ENCODE measurements around the gene FAM222B. TPM values are rescaled to one million over a fixed set of nuclear protein-coding genes. Genes with fewer than 3 reads are reported as not detected.

The FAM222B gene
- total RNA-seq, 1 donor from 2014 or later = 6.3 TPM

- H3K27ac ChIP-seq (ENCODE audit: low read depth, low read length) = no peak overlapping the region
- H3K27me3 ChIP-seq (ENCODE audit: control insufficient read depth in 3 of 3, insufficient read depth in 3 of 3, low read length in 3 of 3) = no peaks in the 10 kb centered on the region
- H3K4me3 ChIP-seq (ENCODE audit: low read length in 3 of 3) = no peak overlapping the region
- H3K4me1 ChIP-seq (ENCODE audit: control insufficient read depth in 3 of 3, insufficient read depth in 3 of 3, low read length in 3 of 3) = peaks cover 8 to 10% (median 10%) of the 10 kb centered on the region in 3 donors
- H3K9ac ChIP-seq (ENCODE audit: low read depth in 1 of 3, low read length in 3 of 3) = no peak overlapping the region
- H3K9me3 ChIP-seq (ENCODE audit: control insufficient read depth in 3 of 3, low read length in 3 of 3) = no peaks in the 10 kb centered on the region
- H3K36me3 ChIP-seq (ENCODE audit: control insufficient read depth in 3 of 3, insufficient read depth in 3 of 3, low read length in 3 of 3) = peaks cover 19 to 21% (median 19%) of the 10 kb centered on the region in 3 donors
These were observed 83.2 kb downstream of the FAM222B start for GRCh38 chr17:28759256-28759865.

DNA sequence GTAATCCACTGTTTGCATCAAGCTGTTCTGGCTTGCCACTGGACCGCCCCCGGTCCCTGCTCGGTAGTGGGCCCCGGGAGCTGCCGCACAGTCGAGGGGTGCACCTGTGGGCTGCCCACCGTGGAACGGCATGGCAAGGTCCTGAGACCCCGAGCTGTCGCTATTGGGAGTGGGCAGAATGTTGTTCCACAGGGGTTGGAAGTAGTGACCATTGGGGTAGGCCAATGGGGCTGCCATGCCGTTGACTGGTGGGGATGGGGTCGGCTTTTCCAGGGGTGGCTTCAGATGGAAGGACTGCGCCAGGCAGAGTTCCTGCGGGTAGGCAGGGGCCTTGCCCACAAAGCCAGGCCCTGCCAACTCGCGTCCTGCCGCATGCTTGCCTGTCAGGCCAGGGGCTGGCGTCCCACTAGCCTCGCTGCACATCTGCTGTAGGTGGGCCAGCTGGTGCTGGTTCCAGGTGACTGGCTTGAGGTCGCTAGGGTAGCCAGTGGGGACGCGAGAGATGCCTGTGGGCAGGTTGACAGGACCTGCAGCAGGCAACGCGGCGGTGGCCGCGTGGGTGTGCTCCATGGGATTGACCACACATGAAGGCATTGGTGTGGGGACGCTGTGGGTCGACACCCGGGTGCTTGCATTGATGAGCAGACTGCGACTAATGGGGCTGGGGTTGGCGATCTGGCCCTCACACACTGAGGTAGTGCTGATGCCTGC, 84.0 kb downstream of the FAM222B start:
- H3K27me3 ChIP-seq (ENCODE audit: control insufficient read depth in 3 of 3, insufficient read depth in 3 of 3, low read length in 3 of 3) = no peaks in the 10 kb centered on the region
- no peak overlapping the region for H3K4me3 ChIP-seq (ENCODE audit: low read length in 3 of 3)
- no peak overlapping the region for H3K27ac ChIP-seq (ENCODE audit: low read depth, low read length)
- no peak overlapping the region for H3K9ac ChIP-seq (ENCODE audit: low read depth in 1 of 3, low read length in 3 of 3)
- no peaks in the 10 kb centered on the region for H3K9me3 ChIP-seq (ENCODE audit: control insufficient read depth in 3 of 3, low read length in 3 of 3)
- H3K4me1 ChIP-seq (ENCODE audit: control insufficient read depth in 3 of 3, insufficient read depth in 3 of 3, low read length in 3 of 3) = peaks cover 8 to 10% (median 9%) of the 10 kb centered on the region in 3 donors
- H3K36me3 ChIP-seq (ENCODE audit: control insufficient read depth in 3 of 3, insufficient read depth in 3 of 3, low read length in 3 of 3) = peaks cover 19 to 21% (median 19%) of the 10 kb centered on the region in 3 donors

- Histone ChIP-seq H3K36me3 (ENCODE audit: control insufficient read depth in 3 of 3, insufficient read depth in 3 of 3, low read length in 3 of 3) (peaks cover 17 to 21% (median 19%) of the 10 kb centered on the region in 3 donors), H3K27ac (ENCODE audit: low read depth, low read length) (no peak overlapping the region)
These were observed 86.4 kb downstream of the FAM222B start for GRCh38 chr17:28756049-28756804.

GRCh38 chr17:28755486-28755885, 87.1 kb downstream of the FAM222B start:
- no peak overlapping the region for H3K27ac ChIP-seq (ENCODE audit: low read depth, low read length)
- H3K4me1 ChIP-seq (ENCODE audit: control insufficient read depth in 3 of 3, insufficient read depth in 3 of 3, low read length in 3 of 3) = peaks cover 0 to 2% (median 0%) of the 10 kb centered on the region in 3 donors
- peaks cover 17 to 21% (median 19%) of the 10 kb centered on the region in 3 donors for H3K36me3 ChIP-seq (ENCODE audit: control insufficient read depth in 3 of 3, insufficient read depth in 3 of 3, low read length in 3 of 3)
- H3K27me3 ChIP-seq (ENCODE audit: control insufficient read depth in 3 of 3, insufficient read depth in 3 of 3, low read length in 3 of 3) = no peaks in the 10 kb centered on the region
- no peaks in the 10 kb centered on the region for H3K9me3 ChIP-seq (ENCODE audit: control insufficient read depth in 3 of 3, low read length in 3 of 3)
- no peak overlapping the region for H3K9ac ChIP-seq (ENCODE audit: low read depth in 1 of 3, low read length in 3 of 3)
- no peak overlapping the region for H3K4me3 ChIP-seq (ENCODE audit: low read length in 3 of 3)

More at GRCh38 chr17:28756049-28756804, 86.4 kb downstream of the FAM222B start:
- no peak overlapping the region for H3K9ac ChIP-seq (ENCODE audit: low read depth in 1 of 3, low read length in 3 of 3)
- H3K27me3 ChIP-seq (ENCODE audit: control insufficient read depth in 3 of 3, insufficient read depth in 3 of 3, low read length in 3 of 3) = no peaks in the 10 kb centered on the region
- H3K9me3 ChIP-seq (ENCODE audit: control insufficient read depth in 3 of 3, low read length in 3 of 3) = no peaks in the 10 kb centered on the region
- H3K4me1 ChIP-seq (ENCODE audit: control insufficient read depth in 3 of 3, insufficient read depth in 3 of 3, low read length in 3 of 3) = peaks cover under 1 to 7% (median 4%) of the 10 kb centered on the region in 3 donors
- H3K4me3 ChIP-seq (ENCODE audit: low read length in 3 of 3) = no peak overlapping the region

DNA sequence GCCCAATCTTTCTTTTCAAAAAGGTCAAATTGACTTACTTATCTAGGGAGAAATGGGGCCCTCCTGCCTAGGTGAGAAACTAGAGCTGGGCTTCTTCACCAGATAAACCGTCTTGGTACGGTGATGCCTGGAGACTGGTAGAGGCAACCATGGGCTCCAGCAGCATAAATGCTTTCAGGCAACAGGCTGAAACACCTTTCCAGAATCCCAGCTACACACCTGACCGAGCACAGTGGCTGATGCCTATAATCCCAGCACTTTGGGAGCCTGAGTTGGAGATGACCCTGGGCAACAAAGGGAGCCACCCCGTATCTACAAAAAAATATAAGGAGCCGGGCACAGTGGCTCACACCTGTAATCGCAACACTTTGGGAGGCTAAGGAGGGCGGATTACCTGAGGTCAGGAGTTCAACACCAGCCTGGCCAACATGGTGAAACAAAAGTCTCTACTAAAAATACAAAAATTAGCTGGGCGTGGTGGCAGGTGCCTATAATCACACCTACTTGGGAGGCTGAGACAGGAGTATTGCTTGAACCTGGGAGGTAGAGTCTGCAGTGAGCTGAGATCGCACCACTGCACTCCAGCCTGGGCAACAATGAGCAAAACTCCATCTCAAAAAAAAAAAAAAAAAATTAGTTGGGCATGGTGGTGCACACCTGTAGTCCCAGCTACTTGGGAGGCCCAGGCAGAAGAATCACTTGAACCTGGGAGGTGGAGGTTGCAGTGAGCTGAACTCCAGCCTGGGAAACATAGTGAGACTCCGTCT, 90.8 kb downstream of the FAM222B start:
- H3K4me3 ChIP-seq (ENCODE audit: low read length in 3 of 3) = no peak overlapping the region
- no peak overlapping the region for H3K27ac ChIP-seq (ENCODE audit: low read depth, low read length)
- peaks cover 6 to 20% (median 11%) of the 10 kb centered on the region in 3 donors for H3K4me1 ChIP-seq (ENCODE audit: control insufficient read depth in 3 of 3, insufficient read depth in 3 of 3, low read length in 3 of 3)
- H3K27me3 ChIP-seq (ENCODE audit: control insufficient read depth in 3 of 3, insufficient read depth in 3 of 3, low read length in 3 of 3) = no peaks in the 10 kb centered on the region
- peaks cover 0 to 9% (median 3%) of the 10 kb centered on the region in 3 donors for H3K36me3 ChIP-seq (ENCODE audit: control insufficient read depth in 3 of 3, insufficient read depth in 3 of 3, low read length in 3 of 3)
- H3K9ac ChIP-seq (ENCODE audit: low read depth in 1 of 3, low read length in 3 of 3) = no peak overlapping the region
- no peaks in the 10 kb centered on the region for H3K9me3 ChIP-seq (ENCODE audit: control insufficient read depth in 3 of 3, low read length in 3 of 3)

- Histone ChIP-seq H3K27me3 (ENCODE audit: control insufficient read depth in 3 of 3, insufficient read depth in 3 of 3, low read length in 3 of 3) (peaks cover 0 to 7% (median 0%) of the 10 kb centered on the region in 3 donors), H3K4me1 (ENCODE audit: control insufficient read depth in 3 of 3, insufficient read depth in 3 of 3, low read length in 3 of 3) (peaks cover 19 to 33% (median 23%) of the 10 kb centered on the region in 3 donors), H3K4me3 (ENCODE audit: low read length in 3 of 3) (no peak overlapping the region), H3K9ac (ENCODE audit: low read depth in 1 of 3, low read length in 3 of 3) (peak overlapping the region in 2 of 3 donors; percentile 2 to 5), H3K27ac (ENCODE audit: low read depth, low read length) (no peak overlapping the region), H3K36me3 (ENCODE audit: control insufficient read depth in 3 of 3, insufficient read depth in 3 of 3, low read length in 3 of 3) (peaks cover 0 to 7% (median 0%) of the 10 kb centered on the region in 3 donors), H3K9me3 (ENCODE audit: control insufficient read depth in 3 of 3, low read length in 3 of 3) (no peaks in the 10 kb centered on the region)
These were observed 92.2 kb downstream of the FAM222B start for GRCh38 chr17:28750178-28751047.

- peaks cover 0 to 7% (median 0%) of the 10 kb centered on the region in 3 donors for H3K36me3 ChIP-seq (ENCODE audit: control insufficient read depth in 3 of 3, insufficient read depth in 3 of 3, low read length in 3 of 3)
- no peaks in the 10 kb centered on the region for H3K9me3 ChIP-seq (ENCODE audit: control insufficient read depth in 3 of 3, low read length in 3 of 3)
- no peak overlapping the region for H3K4me3 ChIP-seq (ENCODE audit: low read length in 3 of 3)
- peaks cover 0 to 12% (median 4%) of the 10 kb centered on the region in 3 donors for H3K27me3 ChIP-seq (ENCODE audit: control insufficient read depth in 3 of 3, insufficient read depth in 3 of 3, low read length in 3 of 3)
- H3K9ac ChIP-seq (ENCODE audit: low read depth in 1 of 3, low read length in 3 of 3) = no peak overlapping the region
- H3K4me1 ChIP-seq (ENCODE audit: control insufficient read depth in 3 of 3, insufficient read depth in 3 of 3, low read length in 3 of 3) = peaks cover 23 to 39% (median 29%) of the 10 kb centered on the region in 3 donors
- no peak overlapping the region for H3K27ac ChIP-seq (ENCODE audit: low read depth, low read length)
These were observed 92.9 kb downstream of the FAM222B start for GRCh38 chr17:28749516-28750177.

DNA sequence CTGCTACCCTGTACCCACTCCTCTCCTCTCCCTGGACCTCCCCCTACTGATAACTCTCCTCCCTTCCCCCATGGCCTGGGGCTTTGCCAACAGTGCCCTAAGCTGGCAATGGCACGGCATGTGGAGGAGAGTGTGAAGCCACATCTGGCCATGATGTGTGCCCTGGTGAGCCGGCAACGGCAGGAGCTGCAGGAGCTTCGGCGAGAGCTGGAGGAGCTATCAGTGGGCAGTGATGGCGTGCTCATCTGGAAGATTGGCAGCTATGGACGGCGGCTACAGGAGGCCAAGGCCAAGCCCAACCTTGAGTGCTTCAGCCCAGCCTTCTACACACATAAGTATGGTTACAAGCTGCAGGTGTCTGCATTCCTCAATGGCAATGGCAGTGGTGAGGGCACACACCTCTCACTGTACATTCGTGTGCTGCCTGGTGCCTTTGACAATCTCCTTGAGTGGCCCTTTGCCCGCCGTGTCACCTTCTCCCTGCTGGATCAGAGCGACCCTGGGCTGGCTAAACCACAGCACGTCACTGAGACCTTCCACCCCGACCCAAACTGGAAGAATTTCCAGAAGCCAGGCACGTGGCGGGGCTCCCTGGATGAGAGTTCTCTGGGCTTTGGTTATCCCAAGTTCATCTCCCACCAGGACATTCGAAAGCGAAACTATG, 93.6 kb downstream of the FAM222B start:
- Histone ChIP-seq H3K4me1 (ENCODE audit: control insufficient read depth in 3 of 3, insufficient read depth in 3 of 3, low read length in 3 of 3) (peaks cover 27 to 43% (median 32%) of the 10 kb centered on the region in 3 donors), H3K27me3 (ENCODE audit: control insufficient read depth in 3 of 3, insufficient read depth in 3 of 3, low read length in 3 of 3) (peaks cover 0 to 12% (median 6%) of the 10 kb centered on the region in 3 donors), H3K36me3 (ENCODE audit: control insufficient read depth in 3 of 3, insufficient read depth in 3 of 3, low read length in 3 of 3) (peaks cover 0 to 7% (median 0%) of the 10 kb centered on the region in 3 donors), H3K27ac (ENCODE audit: low read depth, low read length) (no peak overlapping the region), H3K4me3 (ENCODE audit: low read length in 3 of 3) (no peak overlapping the region), H3K9ac (ENCODE audit: low read depth in 1 of 3, low read length in 3 of 3) (no peak overlapping the region), H3K9me3 (ENCODE audit: control insufficient read depth in 3 of 3, low read length in 3 of 3) (no peaks in the 10 kb centered on the region)
